Dermis microvascular lymphatic vessel endothelial cell (primary cell): ENCODE data around the gene IMMP2L. TPM values are rescaled to one million over a fixed set of nuclear protein-coding genes. Genes with fewer than 3 reads are reported as not detected.
"Not testable (repeated sequence)": the region's sequence is repeated elsewhere in the genome, so short reads cannot be mapped to it uniquely, and the experiment has no call there.

Experiments used
- DNase-seq, 2 donors: peaks; one replicate each; pipeline versions ENCODE4 v3.0.0 to v3.0.0-alpha.2; 2010; ENCODE audit warnings: low read depth in 2 of 2
- total RNA-seq: library from RNA; depleted of rRNA; stranded (reverse); fragments of >200 nt; gene quantifications from 2 replicates; pipeline ENCODE4 v1.2.1, GENCODE V29; 2014

Gene IMMP2L
- 6.0 and 7.2 TPM in 2 replicates for total RNA-seq

GRCh38 chr7:111561904-111562732 is at the start of gene IMMP2L:
IMMP2L (minus strand) TSS chr7:111562492.
- peak; percentile 54 to 84 for DNase-seq

- not testable (repeated sequence) for DNase-seq
Observed at GRCh38 chr7:111609483-111610254, 47.4 kb upstream of the IMMP2L start.

- no peak for DNase-seq
Observed at GRCh38 chr7:111607621-111608020, 45.3 kb upstream of the IMMP2L start.

- DNase-seq, result no peak
Observed at GRCh38 chr7:111605246-111605645, 43.0 kb upstream of the IMMP2L start.

GRCh38 chr7:111600091-111600490 is 37.8 kb upstream of the IMMP2L start:
- DNase-seq, result no peak

- no peak for DNase-seq
Observed at GRCh38 chr7:111595780-111596179, 33.5 kb upstream of the IMMP2L start.

- no peak for DNase-seq
Observed at GRCh38 chr7:111594602-111595001, 32.3 kb upstream of the IMMP2L start.

- DNase-seq, result no peak
Observed at GRCh38 chr7:111593343-111593742, 31.1 kb upstream of the IMMP2L start.

GRCh38 chr7:111588065-111588433 is 25.8 kb upstream of the IMMP2L start:
- no peak for DNase-seq

- no peak for DNase-seq
Observed at GRCh38 chr7:111587410-111588064, 25.2 kb upstream of the IMMP2L start.

GRCh38 chr7:111586711-111587409 is 24.6 kb upstream of the IMMP2L start:
- DNase-seq, result no peak

- not testable (repeated sequence) for DNase-seq
Observed at GRCh38 chr7:111581784-111582488, 19.6 kb upstream of the IMMP2L start.

GRCh38 chr7:111581207-111581606 is 18.9 kb upstream of the IMMP2L start:
- DNase-seq, result not testable (repeated sequence)

- no peak for DNase-seq
Observed at GRCh38 chr7:111578754-111579153, 16.5 kb upstream of the IMMP2L start.

- no peak for DNase-seq
Observed at GRCh38 chr7:111571720-111572119, 9.4 kb upstream of the IMMP2L start.

- DNase-seq, result no peak
Observed at GRCh38 chr7:111568870-111569462, 6.7 kb upstream of the IMMP2L start.

GRCh38 chr7:111568419-111568818 is 6.1 kb upstream of the IMMP2L start:
- DNase-seq, result no peak

- no peak for DNase-seq
Observed at GRCh38 chr7:111564078-111564477, 1.8 kb upstream of the IMMP2L start.

GRCh38 chr7:111561654-111561903 is 713 bp downstream of the IMMP2L start:
- no peak for DNase-seq

- peak in 1 of 2 donors; percentile 42 for DNase-seq
Observed at GRCh38 chr7:111560773-111561653, 1.3 kb downstream of the IMMP2L start.
